Left lung (tissue), 10 donors: Measurements from ENCODE around the gene NALF2. TPM values are rescaled to one million over a fixed set of nuclear protein-coding genes. Genes with fewer than 3 reads are reported as not detected.

ENCODE experiments used
- ATAC-seq: fragments of 200-7000 bp; cut with Tn5 transposase; one replicate; pipeline ENCODE4 v1.9.1; 2020; ENCODE audit warnings: moderate library complexity
- DNase-seq, 4 donors: peaks; one replicate each; pipeline ENCODE4 v3.0.0-alpha.2; 2013 to 2020
- H3K27ac ChIP-seq, 2 donors: fragments of 200-600 bp; sonication (generic) in 1 of 2; one replicate each; pipeline versions ENCODE4 v1.5.0 to v1.8.0; 2020 to 2021
- H3K27me3 ChIP-seq, 2 donors: fragments of 200-600 bp; sonication (generic) in 1 of 2; one replicate each; pipeline versions ENCODE4 v1.5.0 to v1.8.0; 2020 to 2021
- H3K36me3 ChIP-seq, 2 donors: fragments of 200-600 bp; sonication (generic) in 1 of 2; one replicate each; pipeline versions ENCODE4 v1.5.0 to v1.8.0; 2020 to 2021
- H3K4me1 ChIP-seq, 2 donors: fragments of 200-600 bp; one replicate each; pipeline ENCODE4 v1.8.0; 2021
- H3K4me3 ChIP-seq, 2 donors: fragments of 200-600 bp; sonication (generic) in 1 of 2; one replicate each; pipeline versions ENCODE4 v1.5.0 to v1.8.0; 2020 to 2021; ENCODE audit warnings: mild to moderate bottlenecking in 1 of 2
- H3K9me3 ChIP-seq, 2 donors: fragments of 200-600 bp; sonication (generic) in 1 of 2; one replicate each; pipeline versions ENCODE4 v1.5.0 to v1.8.0; 2020 to 2021
- intact Hi-C, 2 donors: fragments of 100-400 bp; cut with DNase I; formaldehyde crosslinking; loops; one replicate each; pipeline versions ENCODE4 v1.11.2 to v1.14.2; 2022
- polyA plus RNA-seq, 6 donors: library from polyadenylated mRNA; unstranded; fragments of 120-200 nt; gene quantifications; one replicate each; pipeline ENCODE4 v1.2.1, GENCODE V29; 2013; ENCODE audit not compliant: insufficient read length in 6 of 6
- total RNA-seq, 2 donors: library from RNA; stranded (reverse); fragmentation: NEBNext Ultra II Directional; extraction: Animal tissue kit (Norgen Biotek cat#: 25700); gene quantifications; one replicate each; pipeline ENCODE4 v1.2.1, GENCODE V29; 2021
- TF ChIP-seq, protein P1 (sequence below), 2 donors: fragments of 200-600 bp; sonication (generic) in 1 of 2; IDR thresholded peaks; one replicate each; pipeline versions ENCODE4 v1.5.0 to v1.8.0; 2021; ENCODE audit warnings: antibody characterized with exemption in 2 of 2
- donor health status: DM: no; HTN: yes; CAD: no.
- donor health status: DM: no; HTN: no; CAD: no.

Gene NALF2
- total and polyA plus RNA-seq, 8 donors, result 0.03 to 0.26 (median 0.17) TPM; not detected in 1

DNA sequence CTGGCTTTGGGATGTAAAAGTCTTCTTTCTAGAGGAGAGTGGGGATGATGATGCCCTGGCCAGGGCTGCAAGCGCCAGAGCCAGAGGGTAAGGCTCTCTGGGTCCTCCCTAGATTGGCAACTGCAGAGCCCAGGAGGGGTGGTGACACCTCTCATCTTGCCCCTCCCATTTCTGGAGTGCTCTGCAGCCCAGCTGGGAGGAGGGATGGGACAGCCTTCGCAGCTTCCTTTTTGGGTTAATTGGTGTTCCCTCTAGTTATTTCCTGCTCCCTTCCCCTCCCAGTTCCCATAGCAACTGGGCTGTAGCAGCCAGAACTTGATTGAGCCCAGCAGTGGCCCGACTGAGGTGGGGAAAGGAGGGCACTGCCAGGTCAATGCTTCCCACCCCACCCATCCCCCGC, 19.2 kb downstream of the NALF2 start:
- DNase-seq, result no peak
- Histone ChIP-seq H3K4me1 (no peaks in the 10 kb centered on the region), H3K36me3 (no peaks in the 10 kb centered on the region), H3K9me3 (no peaks in the 10 kb centered on the region), H3K27me3 (peaks cover 0 to 7% of the 10 kb centered on the region in 2 donors), H3K27ac (no peak overlapping the region), H3K4me3 (no peak overlapping the region)
- no peak for ATAC-seq
- TF ChIP-seq, protein P1, sequence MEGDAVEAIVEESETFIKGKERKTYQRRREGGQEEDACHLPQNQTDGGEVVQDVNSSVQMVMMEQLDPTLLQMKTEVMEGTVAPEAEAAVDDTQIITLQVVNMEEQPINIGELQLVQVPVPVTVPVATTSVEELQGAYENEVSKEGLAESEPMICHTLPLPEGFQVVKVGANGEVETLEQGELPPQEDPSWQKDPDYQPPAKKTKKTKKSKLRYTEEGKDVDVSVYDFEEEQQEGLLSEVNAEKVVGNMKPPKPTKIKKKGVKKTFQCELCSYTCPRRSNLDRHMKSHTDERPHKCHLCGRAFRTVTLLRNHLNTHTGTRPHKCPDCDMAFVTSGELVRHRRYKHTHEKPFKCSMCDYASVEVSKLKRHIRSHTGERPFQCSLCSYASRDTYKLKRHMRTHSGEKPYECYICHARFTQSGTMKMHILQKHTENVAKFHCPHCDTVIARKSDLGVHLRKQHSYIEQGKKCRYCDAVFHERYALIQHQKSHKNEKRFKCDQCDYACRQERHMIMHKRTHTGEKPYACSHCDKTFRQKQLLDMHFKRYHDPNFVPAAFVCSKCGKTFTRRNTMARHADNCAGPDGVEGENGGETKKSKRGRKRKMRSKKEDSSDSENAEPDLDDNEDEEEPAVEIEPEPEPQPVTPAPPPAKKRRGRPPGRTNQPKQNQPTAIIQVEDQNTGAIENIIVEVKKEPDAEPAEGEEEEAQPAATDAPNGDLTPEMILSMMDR (IDR thresholded peaks at IDR 0.05), result no peak
- intact Hi-C loops, result no loop called here

DNA sequence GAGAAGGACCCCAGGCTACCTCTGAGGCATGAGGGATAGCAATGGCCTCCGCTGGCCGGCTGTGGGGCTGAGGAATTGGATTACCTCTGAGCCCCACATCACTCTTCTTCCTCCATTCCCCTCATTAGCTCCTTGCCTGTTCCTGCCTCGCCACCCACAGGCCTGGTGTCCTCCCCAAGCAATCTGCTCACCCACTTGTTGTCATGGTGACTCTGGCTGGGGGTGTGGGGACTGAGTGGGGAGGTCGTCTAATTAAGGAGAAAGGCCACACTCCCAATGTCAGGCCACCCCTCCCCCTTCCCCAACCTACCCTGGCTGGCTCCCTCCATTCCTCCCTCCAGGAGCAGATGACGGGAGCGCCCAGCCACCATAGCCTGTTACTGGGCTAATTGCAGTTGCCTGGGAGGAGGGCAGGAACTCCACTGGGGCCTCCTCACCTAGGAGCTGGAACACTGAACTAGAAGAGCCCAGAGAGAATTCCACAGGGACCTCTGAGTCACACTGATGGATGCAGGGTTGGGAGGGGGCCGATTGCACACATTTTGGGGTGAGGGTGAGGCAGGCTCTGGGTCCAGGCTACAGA, 20.7 kb downstream of the NALF2 start:
- peaks cover 0 to 7% of the 10 kb centered on the region in 2 donors for H3K27me3 ChIP-seq
- no peaks in the 10 kb centered on the region for H3K9me3 ChIP-seq
- no peaks in the 10 kb centered on the region for H3K4me1 ChIP-seq
- intact Hi-C loops, result no loop called here
- H3K4me3 ChIP-seq, result no peak overlapping the region
- no peak for DNase-seq
- TF ChIP-seq, protein P1 (IDR thresholded peaks at IDR 0.05), result no peak
- H3K36me3 ChIP-seq, result no peaks in the 10 kb centered on the region
- no peak for ATAC-seq
- no peak overlapping the region for H3K27ac ChIP-seq

DNA sequence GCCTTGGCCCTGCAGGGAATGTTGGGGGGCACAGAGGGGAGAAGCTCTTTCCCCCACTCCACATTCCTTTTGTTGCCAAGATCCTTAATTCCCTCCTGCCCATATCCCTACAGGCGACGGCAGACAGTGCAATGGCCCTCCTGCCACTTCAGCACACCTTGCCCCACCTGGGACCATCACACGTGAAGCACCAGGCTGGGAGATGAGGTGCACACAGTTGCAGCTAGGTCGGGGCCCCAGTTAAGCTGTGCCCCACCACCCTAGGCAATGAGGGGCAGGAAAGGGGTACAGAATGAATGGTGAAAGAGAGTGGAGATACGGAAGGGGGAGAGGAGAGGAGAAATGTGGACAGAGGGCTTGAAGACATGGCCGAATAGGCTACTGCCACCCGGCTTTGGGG, 26.2 kb downstream of the NALF2 start:
- TF ChIP-seq, protein P1 (IDR thresholded peaks at IDR 0.05), result no peak
- intact Hi-C loops, result loop anchor here in 1 of 2 donors (10.0 kb wide), 1 partner anchor 564 kb away; no protein-coding TSS in a partner anchor
- Histone ChIP-seq H3K4me1 (no peaks in the 10 kb centered on the region), H3K27me3 (peaks cover 0 to 7% of the 10 kb centered on the region in 2 donors), H3K27ac (no peak overlapping the region), H3K4me3 (no peak overlapping the region), H3K9me3 (no peaks in the 10 kb centered on the region), H3K36me3 (no peaks in the 10 kb centered on the region)
- DNase-seq, result no peak
- ATAC-seq, result no peak

DNA sequence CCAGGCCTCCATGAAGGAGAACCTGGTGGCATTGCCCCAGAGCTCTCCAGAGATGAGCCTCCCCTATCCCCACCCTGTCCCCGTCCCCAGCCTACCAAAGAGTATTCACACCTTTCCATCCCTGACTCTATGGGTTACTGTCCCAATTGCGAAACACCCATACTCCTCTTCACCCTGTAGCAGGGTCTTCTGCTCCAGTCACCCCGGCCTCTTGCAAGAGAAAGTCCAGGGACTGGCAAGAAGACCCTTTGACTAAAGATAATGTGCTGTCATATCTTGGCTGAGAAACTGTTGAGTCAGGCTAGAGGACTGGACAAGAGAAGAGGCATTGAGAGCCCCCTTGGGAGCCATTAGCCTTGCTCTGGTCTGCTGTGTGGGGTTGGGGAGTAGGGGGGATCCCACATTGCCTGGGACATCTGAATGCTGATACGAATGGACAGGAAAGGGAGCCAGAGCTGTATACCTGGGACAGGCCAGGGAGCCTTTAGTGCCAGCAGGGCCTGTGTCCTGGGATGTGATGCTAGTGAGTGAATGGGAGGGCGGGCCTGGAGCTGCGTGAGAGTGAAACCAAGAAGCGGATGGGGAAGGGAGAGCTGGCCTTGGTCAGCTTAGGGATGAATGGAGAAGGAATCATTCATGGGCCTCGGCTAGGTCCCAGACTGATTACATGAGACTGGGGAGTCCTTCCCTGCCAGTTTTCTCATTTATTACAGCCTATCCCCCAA, 27.1 kb downstream of the NALF2 start:
- intact Hi-C loops, result loop anchor here in 1 of 2 donors (10.0 kb wide), 1 partner anchor 564 kb away; no protein-coding TSS in a partner anchor
- Histone ChIP-seq H3K27ac (no peak overlapping the region), H3K36me3 (no peaks in the 10 kb centered on the region), H3K9me3 (no peaks in the 10 kb centered on the region), H3K4me3 (no peak overlapping the region), H3K27me3 (peaks cover 0 to 7% of the 10 kb centered on the region in 2 donors), H3K4me1 (no peaks in the 10 kb centered on the region)
- DNase-seq, result no peak
- TF ChIP-seq, protein P1 (IDR thresholded peaks at IDR 0.05), result no peak
- ATAC-seq, result no peak

DNA sequence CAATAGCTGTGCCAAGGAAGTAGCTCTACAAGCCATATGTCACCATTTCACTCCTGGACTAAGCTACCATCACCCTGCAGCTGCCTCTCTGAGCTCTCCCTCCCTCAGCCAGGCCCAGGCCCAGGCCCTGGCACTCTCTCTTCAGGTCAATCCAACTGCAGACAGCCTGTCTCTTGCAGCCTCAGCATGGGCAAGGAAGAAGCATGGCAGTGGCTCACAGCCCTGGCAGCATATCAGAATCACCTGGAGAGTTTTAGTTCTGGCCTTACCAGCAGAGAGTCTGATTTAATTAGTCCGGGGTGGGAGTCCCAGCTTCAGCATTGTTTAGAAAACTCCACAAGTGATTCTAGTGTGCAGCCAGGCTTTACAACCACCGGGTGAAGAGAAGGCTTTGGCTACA, 31.5 kb downstream of the NALF2 start:
- Histone ChIP-seq H3K4me1 (no peaks in the 10 kb centered on the region), H3K36me3 (no peaks in the 10 kb centered on the region)
- intact Hi-C loops, result loop anchor here in 1 of 2 donors (10.0 kb wide), 1 partner anchor 559 kb away; no protein-coding TSS in a partner anchor

More for the DNA sequence above, 31.5 kb downstream of the NALF2 start:
- Histone ChIP-seq H3K4me3 (no peak overlapping the region), H3K27me3 (no peaks in the 10 kb centered on the region), H3K9me3 (no peaks in the 10 kb centered on the region), H3K27ac (no peak overlapping the region)
- no peak for DNase-seq
- ATAC-seq, result peak; percentile 16
- TF ChIP-seq, protein P1 (IDR thresholded peaks at IDR 0.05), result no peak
